ENCODE data around the gene CADM1.

The CADM1 gene

DNA sequence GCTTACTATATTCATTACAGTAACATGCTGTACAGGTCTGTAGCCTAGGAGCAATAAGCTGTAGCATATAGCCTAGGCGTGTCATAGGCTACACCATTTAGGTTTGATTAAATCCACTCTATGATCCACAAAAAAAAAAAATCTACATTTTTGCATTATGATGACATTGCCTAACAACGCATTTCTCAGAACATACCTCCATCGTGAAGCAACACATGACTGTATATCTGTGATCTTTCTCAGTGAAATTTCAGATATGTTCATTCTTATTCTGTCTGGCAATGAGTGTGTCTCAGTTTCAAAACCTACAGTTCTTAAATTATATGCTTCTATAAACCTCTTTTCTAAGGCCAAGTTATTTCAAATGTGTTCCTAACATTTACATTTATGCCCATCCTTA, 140.3 kb downstream of the CADM1 start:
- no peaks in the 10 kb centered on the region for H3K9me3 ChIP-seq (ENCODE audit: low read depth, low read length)
- H3K36me3 ChIP-seq (ENCODE audit: insufficient read depth, low read length): no peaks in the 10 kb centered on the region
- H3K27ac ChIP-seq: no peak overlapping the region
- no peak for DNase-seq (ENCODE audit: low read depth, low spot score)
- H3K4me3 ChIP-seq: no peak overlapping the region
- H3K9ac ChIP-seq (ENCODE audit: insufficient read length): no peak overlapping the region
- TF ChIP-seq EZH2 (IDR thresholded peaks at IDR 0.05) (no peak), POLR2AphosphoS5 (IDR thresholded peaks at IDR 0.05; ENCODE audit: borderline replicate concordance, low read depth, low read length) (no peak), FOXP2 (optimal IDR thresholded peaks at IDR 0.05; ENCODE audit: control extremely low read depth, extremely low read length, insufficient read depth) (no peak)

DNA sequence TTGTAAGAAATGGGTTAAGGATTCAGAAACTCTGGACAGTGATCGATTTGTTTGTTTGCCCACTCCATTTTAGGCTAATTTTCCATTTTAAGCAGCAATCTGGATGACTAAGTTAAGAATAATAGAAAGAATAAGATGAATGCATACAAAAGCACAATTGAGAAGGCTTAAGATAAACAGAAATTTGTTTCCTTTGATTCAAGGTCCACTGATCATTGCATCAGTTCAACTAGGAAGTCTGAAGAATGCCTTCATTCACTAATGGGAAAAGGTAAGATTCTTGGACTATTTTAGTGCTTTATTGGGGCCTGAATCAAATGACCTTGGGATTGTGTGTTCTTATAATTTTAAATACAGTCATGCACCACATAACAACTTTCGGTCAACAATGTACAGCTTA, 140.8 kb downstream of the CADM1 start:
- H3K4me3 ChIP-seq: no peak overlapping the region
- H3K9ac ChIP-seq (ENCODE audit: insufficient read length): no peak overlapping the region
- no peak overlapping the region for H3K27ac ChIP-seq
- no peaks in the 10 kb centered on the region for H3K36me3 ChIP-seq (ENCODE audit: insufficient read depth, low read length)
- H3K9me3 ChIP-seq (ENCODE audit: low read depth, low read length): no peaks in the 10 kb centered on the region
- TF ChIP-seq FOXP2 (optimal IDR thresholded peaks at IDR 0.05; ENCODE audit: control extremely low read depth, extremely low read length, insufficient read depth): no peak
- no peak for TF ChIP-seq POLR2AphosphoS5 (IDR thresholded peaks at IDR 0.05; ENCODE audit: borderline replicate concordance, low read depth, low read length)
- TF ChIP-seq EZH2 (IDR thresholded peaks at IDR 0.05): no peak
- DNase-seq (ENCODE audit: low read depth, low spot score): no peak

DNA sequence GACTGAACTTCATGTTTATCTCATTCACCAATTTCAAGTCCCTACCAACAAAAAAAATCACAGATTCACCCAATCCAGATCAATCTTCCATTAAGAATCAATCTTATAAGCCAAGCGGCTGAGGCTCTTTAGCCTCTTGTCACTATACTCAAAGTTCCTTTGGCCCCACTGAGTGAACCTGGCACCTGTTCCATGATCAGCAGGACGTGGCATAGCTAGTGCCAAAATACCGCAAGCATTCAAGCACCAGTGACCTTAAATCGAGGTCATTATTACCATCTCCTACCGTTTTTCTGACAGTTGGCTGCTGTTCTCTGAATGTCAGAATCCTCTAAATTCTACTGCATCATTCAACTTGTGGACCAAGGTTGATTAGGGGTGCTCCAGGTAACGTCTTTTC, 141.2 kb downstream of the CADM1 start:
- Histone ChIP-seq H3K9me3 (ENCODE audit: low read depth, low read length) (no peaks in the 10 kb centered on the region), H3K4me3 (no peak overlapping the region), H3K36me3 (ENCODE audit: insufficient read depth, low read length) (no peaks in the 10 kb centered on the region), H3K27ac (no peak overlapping the region), H3K9ac (ENCODE audit: insufficient read length) (no peak overlapping the region)
- no peak for DNase-seq (ENCODE audit: low read depth, low spot score)
- TF ChIP-seq POLR2AphosphoS5 (IDR thresholded peaks at IDR 0.05; ENCODE audit: borderline replicate concordance, low read depth, low read length): no peak

DNA sequence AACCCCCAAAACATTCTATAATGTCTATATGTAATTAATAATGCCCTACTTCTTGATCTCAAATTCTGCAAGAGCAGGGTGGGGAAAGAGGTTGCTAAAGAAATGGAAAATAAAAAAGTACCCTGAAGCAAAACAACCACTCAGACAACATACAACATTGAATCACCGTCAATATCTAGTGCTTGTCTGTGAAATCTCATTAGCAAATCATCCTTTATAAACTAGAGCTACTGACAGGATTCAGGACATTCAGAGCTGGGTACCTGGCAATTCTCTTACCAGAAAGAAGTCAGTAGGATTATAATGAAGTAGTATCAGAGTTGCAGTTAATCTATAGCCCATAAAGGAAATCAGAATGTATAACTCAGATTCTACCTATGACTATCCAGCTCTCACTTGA, 143.2 kb downstream of the CADM1 start:
- H3K9ac ChIP-seq (ENCODE audit: insufficient read length): no peak overlapping the region
- no peak overlapping the region for H3K4me3 ChIP-seq
- TF ChIP-seq EZH2 (IDR thresholded peaks at IDR 0.05): no peak
- TF ChIP-seq FOXP2 (optimal IDR thresholded peaks at IDR 0.05; ENCODE audit: control extremely low read depth, extremely low read length, insufficient read depth): no peak
- TF ChIP-seq POLR2AphosphoS5 (IDR thresholded peaks at IDR 0.05; ENCODE audit: borderline replicate concordance, low read depth, low read length): no peak
- H3K36me3 ChIP-seq (ENCODE audit: insufficient read depth, low read length): no peaks in the 10 kb centered on the region
- no peak for DNase-seq (ENCODE audit: low read depth, low spot score)
- no peaks in the 10 kb centered on the region for H3K9me3 ChIP-seq (ENCODE audit: low read depth, low read length)
- no peak overlapping the region for H3K27ac ChIP-seq

DNA sequence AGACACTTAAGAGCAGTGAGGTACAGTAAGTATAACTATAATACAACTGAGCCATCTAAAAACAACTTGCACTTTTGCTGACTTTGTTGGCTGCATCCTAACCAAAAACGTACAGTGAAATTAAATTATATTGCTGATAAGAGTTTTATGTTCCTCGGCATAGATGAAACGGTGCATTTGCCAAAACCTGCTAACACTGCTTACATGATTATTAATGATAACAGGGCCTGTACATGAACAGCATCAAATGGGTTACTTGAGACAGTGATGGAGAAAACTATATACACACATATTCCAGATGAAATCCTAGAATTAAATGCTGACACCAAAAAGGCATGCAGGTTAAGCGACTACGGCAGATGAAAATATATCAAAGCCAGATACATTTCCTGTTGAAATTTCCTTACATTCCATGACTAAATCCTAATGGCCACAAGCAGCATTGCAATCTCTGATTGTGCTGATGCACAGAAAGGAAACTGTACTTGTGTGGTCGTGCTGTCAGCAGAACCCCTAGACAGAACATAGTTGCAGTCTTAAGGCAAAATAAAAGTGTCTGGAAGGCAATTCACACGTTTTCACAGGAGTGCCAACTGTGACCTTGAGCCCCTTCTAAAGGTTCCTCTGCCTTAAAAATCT, 143.9 kb downstream of the CADM1 start:
- no peak overlapping the region for H3K27ac ChIP-seq
- no peaks in the 10 kb centered on the region for H3K9me3 ChIP-seq (ENCODE audit: low read depth, low read length)
- DNase-seq (ENCODE audit: low read depth, low spot score): no peak
- TF ChIP-seq FOXP2 (optimal IDR thresholded peaks at IDR 0.05; ENCODE audit: control extremely low read depth, extremely low read length, insufficient read depth) (no peak), POLR2AphosphoS5 (IDR thresholded peaks at IDR 0.05; ENCODE audit: borderline replicate concordance, low read depth, low read length) (no peak), EZH2 (IDR thresholded peaks at IDR 0.05) (no peak)
- H3K9ac ChIP-seq (ENCODE audit: insufficient read length): no peak overlapping the region
- H3K4me3 ChIP-seq: no peak overlapping the region
- H3K36me3 ChIP-seq (ENCODE audit: insufficient read depth, low read length): no peaks in the 10 kb centered on the region

DNA sequence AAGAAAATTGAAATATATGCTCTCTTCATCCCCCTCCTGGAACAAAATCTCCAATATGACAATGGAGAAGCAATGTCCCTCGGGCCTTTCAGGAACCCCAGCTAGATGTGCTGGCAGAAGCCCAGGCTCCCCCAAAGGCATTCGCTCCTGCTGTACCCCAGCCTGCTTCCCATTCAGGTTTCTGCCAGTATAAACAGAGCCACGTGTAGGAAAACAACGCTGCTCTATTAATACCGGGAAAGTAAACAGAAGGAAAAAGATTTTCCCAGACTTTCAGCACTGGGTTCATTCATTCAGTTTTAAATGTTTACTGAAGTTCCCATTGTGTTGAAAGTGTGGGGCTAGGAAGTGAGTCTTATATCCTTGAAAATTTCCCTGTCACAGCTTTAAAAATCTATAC, 147.1 kb downstream of the CADM1 start:
- H3K4me3 ChIP-seq: no peak overlapping the region
- no peak for TF ChIP-seq EZH2 (IDR thresholded peaks at IDR 0.05)
- no peak for TF ChIP-seq FOXP2 (optimal IDR thresholded peaks at IDR 0.05; ENCODE audit: control extremely low read depth, extremely low read length, insufficient read depth)
- H3K36me3 ChIP-seq (ENCODE audit: insufficient read depth, low read length): no peaks in the 10 kb centered on the region
- no peaks in the 10 kb centered on the region for H3K9me3 ChIP-seq (ENCODE audit: low read depth, low read length)
- no peak for DNase-seq (ENCODE audit: low read depth, low spot score)
- H3K27ac ChIP-seq: no peak overlapping the region
- H3K9ac ChIP-seq (ENCODE audit: insufficient read length): no peak overlapping the region

DNA sequence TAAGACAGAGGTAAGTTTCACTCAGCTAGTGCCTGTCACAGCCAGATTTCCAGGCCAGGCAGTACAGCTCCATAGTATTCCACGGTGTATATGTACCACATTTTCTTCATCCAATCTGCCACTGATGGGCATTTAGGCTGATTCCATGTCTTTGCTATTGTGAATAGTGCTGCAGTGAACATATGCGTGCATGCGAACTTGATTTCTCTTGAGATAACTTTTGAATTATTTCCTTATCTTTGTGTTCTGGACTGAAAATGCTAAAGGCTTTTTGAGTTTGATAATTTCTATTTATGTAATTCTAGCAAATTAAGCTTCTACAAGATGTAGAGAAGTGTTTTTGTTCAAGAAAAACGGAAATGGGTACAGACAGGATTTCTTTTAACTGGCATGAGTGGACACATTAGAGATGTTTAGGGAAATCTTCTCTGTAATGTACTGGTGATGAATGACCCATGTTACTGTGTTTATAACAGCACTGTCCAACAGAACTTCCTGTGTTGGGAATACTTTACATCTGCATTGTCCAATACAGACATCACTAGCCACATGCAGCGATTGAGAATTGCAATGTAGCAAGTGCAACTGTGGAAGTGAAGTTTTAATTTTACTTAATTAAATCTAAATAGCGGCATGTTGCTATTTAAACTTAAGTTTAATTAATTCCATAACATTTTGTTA, 151.3 kb downstream of the CADM1 start:
- Histone ChIP-seq H3K27ac (no peak overlapping the region), H3K9me3 (ENCODE audit: low read depth, low read length) (no peaks in the 10 kb centered on the region), H3K36me3 (ENCODE audit: insufficient read depth, low read length) (no peaks in the 10 kb centered on the region), H3K9ac (ENCODE audit: insufficient read length) (no peak overlapping the region), H3K4me3 (no peak overlapping the region)
- no peak for DNase-seq (ENCODE audit: low read depth, low spot score)
- no peak for TF ChIP-seq POLR2AphosphoS5 (IDR thresholded peaks at IDR 0.05; ENCODE audit: borderline replicate concordance, low read depth, low read length)
- no peak for TF ChIP-seq FOXP2 (optimal IDR thresholded peaks at IDR 0.05; ENCODE audit: control extremely low read depth, extremely low read length, insufficient read depth)
- no peak for TF ChIP-seq EZH2 (IDR thresholded peaks at IDR 0.05)

DNA sequence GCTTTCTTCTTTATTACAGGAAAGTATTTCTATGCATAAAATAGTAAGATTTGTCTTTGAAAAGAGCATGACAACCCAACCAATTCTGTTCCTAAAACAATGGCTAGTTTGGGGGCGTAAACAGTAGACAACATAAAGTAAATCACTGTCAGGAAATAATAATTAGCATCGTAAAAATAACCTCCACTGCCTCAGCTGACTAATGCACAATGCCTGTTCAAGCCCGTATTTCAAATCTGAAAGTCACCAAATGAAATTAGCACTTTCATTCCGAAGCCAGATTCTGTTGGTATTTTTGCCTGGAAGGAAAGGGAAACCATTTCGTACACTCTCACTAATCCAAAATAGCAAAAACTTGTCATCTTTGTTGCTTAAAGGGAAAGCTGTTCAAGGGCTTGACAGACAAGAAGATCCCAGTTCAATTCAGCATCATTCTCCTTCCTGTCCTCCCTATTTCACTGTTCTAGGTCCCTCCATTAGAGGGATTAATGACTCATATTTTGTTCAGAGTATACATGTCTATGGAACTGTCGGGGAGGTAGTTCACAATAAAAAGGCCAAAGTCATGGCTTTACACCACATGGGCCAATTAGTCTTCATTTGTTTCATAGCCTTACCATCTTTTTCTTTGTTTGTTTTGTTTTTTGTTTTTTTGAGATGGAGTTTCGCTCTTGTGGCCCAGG, 154.7 kb downstream of the CADM1 start:
- Histone ChIP-seq H3K9ac (ENCODE audit: insufficient read length) (no peak overlapping the region), H3K36me3 (ENCODE audit: insufficient read depth, low read length) (no peaks in the 10 kb centered on the region), H3K9me3 (ENCODE audit: low read depth, low read length) (no peaks in the 10 kb centered on the region), H3K27ac (no peak overlapping the region), H3K4me3 (no peak overlapping the region)
- TF ChIP-seq POLR2AphosphoS5 (IDR thresholded peaks at IDR 0.05; ENCODE audit: borderline replicate concordance, low read depth, low read length) (no peak), FOXP2 (optimal IDR thresholded peaks at IDR 0.05; ENCODE audit: control extremely low read depth, extremely low read length, insufficient read depth) (no peak), EZH2 (IDR thresholded peaks at IDR 0.05) (no peak)
- DNase-seq (ENCODE audit: low read depth, low spot score): no peak

Measured in SK-N-MC (cell line).